Transverse colon (tissue), 4 donors: ENCODE data around the gene CNTN4. TPM values are rescaled to one million over a fixed set of nuclear protein-coding genes. Genes with fewer than 3 reads are reported as not detected.

Experiments
- DNase-seq: peaks from one replicate; pipeline ENCODE4 v3.0.0-alpha.2; 2019
- H3K27ac ChIP-seq, 4 donors: fragments of 200-600 bp; sonication (generic); 2 replicates each; pipeline ENCODE4 v1.5.1; 2016 to 2018; ENCODE audit warnings: inconsistent platforms in 4 of 4
- H3K27me3 ChIP-seq: fragments of 200-600 bp; sonication (generic); 2 replicates; pipeline ENCODE4 v1.5.1; 2017; ENCODE audit warnings: inconsistent platforms
- H3K36me3 ChIP-seq, 4 donors: fragments of 200-600 bp; sonication (generic); 2 replicates each; pipeline ENCODE4 v1.5.1; 2017 to 2019; ENCODE audit warnings: inconsistent platforms in 4 of 4
- H3K4me1 ChIP-seq, 4 donors: fragments of 200-600 bp; sonication (generic); 2 replicates each; pipeline ENCODE4 v1.5.1; 2017 to 2020; ENCODE audit warnings: inconsistent platforms in 4 of 4
- H3K4me3 ChIP-seq, 4 donors: fragments of 200-600 bp; sonication (generic); 1 replicate in 1 of 4; 2 replicates in 3 of 4; pipeline versions ENCODE4 v1.5.1 to v1.6.1; 2017 to 2019; ENCODE audit warnings: inconsistent platforms in 4 of 4
- H3K9me3 ChIP-seq, 2 donors: fragments of 200-600 bp; sonication (generic); 2 replicates each; pipeline ENCODE4 v1.5.1; 2017 to 2019; ENCODE audit warnings: inconsistent platforms in 2 of 2
- CTCF ChIP-seq, 5 experiments: fragments of 200-600 bp in 3 of 5; fragments of 450-650 bp in 2 of 5; sonication (generic) in 3 of 5; IDR thresholded peaks; 1 replicate in 2 of 5; 2 replicates in 3 of 5; pipeline ENCODE4 v1.5.1; 2016 to 2017; ENCODE audit warnings: antibody characterized with exemption in 5 of 5, inconsistent platforms in 3 of 5, mild to moderate bottlenecking in 2 of 5, moderate library complexity in 1 of 5
- EP300 ChIP-seq: sonication (generic); formaldehyde crosslinking; IDR thresholded peaks from one replicate; pipeline ENCODE4 v1.6.1; 2017; ENCODE audit warnings: antibody characterized with exemption, low read depth
- POLR2A ChIP-seq: fragments of 450-650 bp; IDR thresholded peaks from one replicate; pipeline ENCODE4 v1.6.1; 2016; ENCODE audit warnings: antibody characterized with exemption, mild to moderate bottlenecking, moderate library complexity
- POLR2AphosphoS5 ChIP-seq, 3 donors: sonication (generic); formaldehyde crosslinking; IDR thresholded peaks; one replicate each; pipeline ENCODE4 v1.6.1; 2016; ENCODE audit warnings: antibody characterized with exemption in 3 of 3
- WGBS, 2 donors: methylation state at CpG; one replicate each; pipeline ENCODE4 v1.1.5; 2018; ENCODE audit warnings: low coverage in 1 of 2; 5-methylcytosine and 5-hydroxymethylcytosine counted together
- in situ Hi-C, 4 donors: fragments of 200-750 bp; cut with MboI; loops; one replicate each; pipeline versions ENCODE4 v1.15.0 to v1.15.1; 2017; ENCODE audit warnings: low sequenced_read_pairs in 3 of 4, low pct_ligation_motif_present in 1 of 4, low pct_unique_long_range_greater_than_20kb in 1 of 4
- intact Hi-C: fragments of 100-400 bp; cut with DNase I; formaldehyde crosslinking; loops from one replicate; pipeline ENCODE4 v1.15.1; 2023; ENCODE audit warnings: low total_unique reads
- total RNA-seq, 4 donors: library from RNA; depleted of rRNA; stranded (reverse); fragments of >200 nt; gene quantifications; one replicate each; pipeline ENCODE4 v1.1.0, GENCODE V29; 2016

CNTN4 gene
- total RNA-seq, 4 donors from 2014 or later, result 17.6 to 49.0 (median 17.8) TPM

GRCh38 chr3:2372306-2372705 lies 273.6 kb downstream of the CNTN4 start:
- DNase-seq, result no peak
- Histone ChIP-seq H3K27ac (no peak overlapping the region), H3K4me1 (no peaks in the 10 kb centered on the region), H3K9me3 (no peaks in the 10 kb centered on the region), H3K36me3 (no peaks in the 10 kb centered on the region), H3K27me3 (no peaks in the 10 kb centered on the region), H3K4me3 (no peak overlapping the region)
- in situ Hi-C loops (no loop called here), intact Hi-C loops (no loop called here)
- TF ChIP-seq POLR2A, result no peak
- TF ChIP-seq POLR2AphosphoS5 (IDR thresholded peaks at IDR 0.05), result no peak
- TF ChIP-seq CTCF (IDR thresholded peaks at IDR 0.05), result no peak
- no peak for TF ChIP-seq EP300
- WGBS, 2 donors, result 50 to 68% methylated on average over 1 of the region's 1 CpG

- H3K4me3 ChIP-seq, result no peak overlapping the region
- no peak for DNase-seq
- no peaks in the 10 kb centered on the region for H3K9me3 ChIP-seq
- H3K27ac ChIP-seq, result no peak overlapping the region
- H3K36me3 ChIP-seq, result no peaks in the 10 kb centered on the region
- in situ Hi-C loops (no loop called here), intact Hi-C loops (no loop called here)
- 73 to 75% methylated on average over 3 of the region's 3 CpGs for WGBS, 2 donors
- H3K27me3 ChIP-seq, result no peaks in the 10 kb centered on the region
- TF ChIP-seq EP300 (no peak), POLR2AphosphoS5 (IDR thresholded peaks at IDR 0.05) (no peak)
- no peaks in the 10 kb centered on the region for H3K4me1 ChIP-seq
Measured at GRCh38 chr3:2375376-2375775, 276.7 kb downstream of the CNTN4 start.

- Histone ChIP-seq H3K27ac (no peak overlapping the region), H3K4me1 (no peaks in the 10 kb centered on the region), H3K27me3 (no peaks in the 10 kb centered on the region), H3K36me3 (no peaks in the 10 kb centered on the region), H3K9me3 (no peaks in the 10 kb centered on the region), H3K4me3 (no peak overlapping the region)
- DNase-seq, result no peak
- TF ChIP-seq EP300 (no peak), POLR2A (no peak), POLR2AphosphoS5 (IDR thresholded peaks at IDR 0.05) (no peak), CTCF (IDR thresholded peaks at IDR 0.05) (no peak)
- in situ Hi-C loops, result no loop called here
- WGBS, 2 donors, result 0 to 86% methylated on average over 1 of the region's 1 CpG
- intact Hi-C loops, result no loop called here
Measured at GRCh38 chr3:2377281-2377680, 278.6 kb downstream of the CNTN4 start.

- Histone ChIP-seq H3K36me3 (no peaks in the 10 kb centered on the region), H3K27me3 (no peaks in the 10 kb centered on the region), H3K27ac (no peak overlapping the region), H3K9me3 (no peaks in the 10 kb centered on the region), H3K4me3 (no peak overlapping the region), H3K4me1 (peaks cover 0 to 8% (median 5%) of the 10 kb centered on the region in 4 donors)
- TF ChIP-seq POLR2A (no peak), EP300 (no peak), CTCF (IDR thresholded peaks at IDR 0.05) (no peak), POLR2AphosphoS5 (IDR thresholded peaks at IDR 0.05) (no peak)
- in situ Hi-C loops, result no loop called here
- DNase-seq, result no peak
- intact Hi-C loops, result no loop called here
- WGBS, 2 donors, result 35 to 52% methylated on average over 2 of the region's 2 CpGs
Measured at GRCh38 chr3:2390926-2391532, 292.4 kb downstream of the CNTN4 start.

- WGBS, 2 donors, result 67 to 76% methylated on average over 4 of the region's 4 CpGs
- Histone ChIP-seq H3K36me3 (no peaks in the 10 kb centered on the region), H3K27ac (no peak overlapping the region), H3K27me3 (no peaks in the 10 kb centered on the region), H3K9me3 (no peaks in the 10 kb centered on the region), H3K4me3 (no peak overlapping the region), H3K4me1 (peaks cover 0 to 8% (median 5%) of the 10 kb centered on the region in 4 donors)
- no peak for DNase-seq
- in situ Hi-C loops (no loop called here), intact Hi-C loops (no loop called here)
- no peak for TF ChIP-seq POLR2AphosphoS5 (IDR thresholded peaks at IDR 0.05)
- TF ChIP-seq POLR2A, result no peak
- no peak for TF ChIP-seq EP300
- TF ChIP-seq CTCF (IDR thresholded peaks at IDR 0.05), result no peak
Measured at GRCh38 chr3:2391896-2392295, 293.2 kb downstream of the CNTN4 start.
